HG03095 (cell line): Measurements from ENCODE around the gene LDLRAD4.

Experiments
- ATAC-seq: cut with Tn5 transposase; IDR thresholded peaks from one replicate; pipeline ENCODE4 v1.9.1; 2021; ENCODE audit warnings: moderate library complexity; ENCODE audit not compliant: unreplicated experiment

Gene LDLRAD4

GRCh38 chr18:13380691-13381070, 162.1 kb downstream of the LDLRAD4 start:
- no peak for ATAC-seq

- no peak for ATAC-seq
Measured at GRCh38 chr18:13381331-13381730, 162.8 kb downstream of the LDLRAD4 start.

- ATAC-seq = no peak
Measured at GRCh38 chr18:13381944-13382365, 163.4 kb downstream of the LDLRAD4 start.

GRCh38 chr18:13382366-13382953, 163.9 kb downstream of the LDLRAD4 start:
- no peak for ATAC-seq

- ATAC-seq = no peak
Measured at GRCh38 chr18:13382954-13383827, 164.6 kb downstream of the LDLRAD4 start.

GRCh38 chr18:13386891-13387801, 168.6 kb downstream of the LDLRAD4 start:
- no peak for ATAC-seq

- ATAC-seq = no peak
Measured at GRCh38 chr18:13387855-13388548, 169.4 kb downstream of the LDLRAD4 start.

- ATAC-seq = no peak
Measured at GRCh38 chr18:13388586-13389490, 170.3 kb downstream of the LDLRAD4 start.

- no peak for ATAC-seq
Measured at GRCh38 chr18:13389491-13390131, 171.1 kb downstream of the LDLRAD4 start.

GRCh38 chr18:13390196-13390595, 171.6 kb downstream of the LDLRAD4 start:
- ATAC-seq = no peak

GRCh38 chr18:13390711-13391110, 172.2 kb downstream of the LDLRAD4 start:
- no peak for ATAC-seq

GRCh38 chr18:13392029-13392750, 173.6 kb downstream of the LDLRAD4 start:
- no peak for ATAC-seq

GRCh38 chr18:13392899-13393298, 174.3 kb downstream of the LDLRAD4 start:
- no peak for ATAC-seq

GRCh38 chr18:13393338-13393737, 174.8 kb downstream of the LDLRAD4 start:
- ATAC-seq = no peak

GRCh38 chr18:13394801-13395200, 176.2 kb downstream of the LDLRAD4 start:
- ATAC-seq = no peak

GRCh38 chr18:13395577-13395976, 177.0 kb downstream of the LDLRAD4 start:
- no peak for ATAC-seq

- ATAC-seq = no peak
Measured at GRCh38 chr18:13397504-13398163, 179.1 kb downstream of the LDLRAD4 start.

- ATAC-seq = no peak
Measured at GRCh38 chr18:13398631-13399030, 180.1 kb downstream of the LDLRAD4 start.
